Renal cortex interstitium (tissue), 11 donors: ENCODE measurements around the gene ACP2. TPM values are rescaled to one million over a fixed set of nuclear protein-coding genes. Genes with fewer than 3 reads are reported as not detected.
"Not testable (repeated sequence)": the region's sequence is repeated elsewhere in the genome, so short reads cannot be mapped to it uniquely, and the experiment has no call there.

ENCODE experiments used
- DNase-seq, 11 donors: peaks; one replicate each; pipeline ENCODE4 v3.0.0-alpha.2; 2013; ENCODE audit warnings: low read depth in 9 of 11, low spot score in 4 of 11; ENCODE audit errors: extremely low read depth in 1 of 11
- polyA plus RNA-seq, 3 donors: library from polyadenylated mRNA; unstranded; fragments of 120-200 nt; gene quantifications; one replicate each; pipeline ENCODE4 v1.2.1, GENCODE V29; 2013; ENCODE audit not compliant: insufficient read length in 3 of 3

Gene ACP2
- polyA plus RNA-seq, 3 donors: 52.4 to 57.8 (median 55.4) TPM

GRCh38 chr11:47220401-47220821 lies 28.2 kb downstream of the ACP2 start:
- DNase-seq: no peak

- DNase-seq: peak in 3 of 11 donors; percentile 13 to 31 (median 20)
Observed at GRCh38 chr11:47216121-47216798, 32.4 kb downstream of the ACP2 start.

- DNase-seq: peak in 3 of 11 donors; percentile 19 to 28 (median 21)
Observed at GRCh38 chr11:47215366-47215910, 33.2 kb downstream of the ACP2 start.

- peak in 7 of 11 donors; percentile 56 to 79 (median 65) for DNase-seq
Observed at GRCh38 chr11:47213950-47214565, 34.6 kb downstream of the ACP2 start.

- no peak for DNase-seq
Observed at GRCh38 chr11:47212938-47213337, 35.7 kb downstream of the ACP2 start.

- DNase-seq: no peak
Observed at GRCh38 chr11:47208628-47209027, 40.0 kb downstream of the ACP2 start.

GRCh38 chr11:47208008-47208552 lies 40.5 kb downstream of the ACP2 start:
- DNase-seq: not testable (repeated sequence)

- no peak for DNase-seq
Observed at GRCh38 chr11:47207459-47207858, 41.2 kb downstream of the ACP2 start.

GRCh38 chr11:47206577-47206976 lies 42.0 kb downstream of the ACP2 start:
- not testable (repeated sequence) for DNase-seq

GRCh38 chr11:47204637-47204989 lies 44.0 kb downstream of the ACP2 start:
- no peak for DNase-seq

- no peak for DNase-seq
Observed at GRCh38 chr11:47202576-47202975, 46.0 kb downstream of the ACP2 start.

GRCh38 chr11:47201015-47201414 lies 47.6 kb downstream of the ACP2 start:
- DNase-seq: no peak

- not testable (repeated sequence) for DNase-seq
Observed at GRCh38 chr11:47198161-47198560, 50.5 kb downstream of the ACP2 start.

- DNase-seq: no peak
Observed at GRCh38 chr11:47192111-47192510, 56.5 kb downstream of the ACP2 start.

- DNase-seq: not testable (repeated sequence)
Observed at GRCh38 chr11:47191137-47191536, 57.5 kb downstream of the ACP2 start.

Other genes with a start within 250 kb of the ACP2 start
- 10 to 100 TPM; 80.8 to 93.3 (median 88.9) TPM for gene ARFGAP2, start 71.9 kb downstream of the ACP2 start, polyA plus RNA-seq
- gene PACSIN3, start 62.4 kb downstream of the ACP2 start, polyA plus RNA-seq: 10 to 100 TPM; 25.9 to 43.6 (median 38.8) TPM
- gene DDB2, start 33.8 kb downstream of the ACP2 start, polyA plus RNA-seq: 10 to 100 TPM; 22.2 to 27.7 (median 22.9) TPM
- 10 to 100 TPM; 39.1 to 52.3 (median 47.5) TPM for gene NR1H3, start 9.2 kb upstream of the ACP2 start, polyA plus RNA-seq
- 10 to 100 TPM; 41.5 to 53.3 (median 47.2) TPM for gene MADD, start 21.3 kb upstream of the ACP2 start, polyA plus RNA-seq
- under 1 TPM in 2 of 3 donors, not detected in 1; 0.08 to 0.14 TPM for gene MYBPC3, start 103.9 kb upstream of the ACP2 start, polyA plus RNA-seq
- gene SPI1, start 129.7 kb upstream of the ACP2 start, polyA plus RNA-seq: 1 to 10 TPM; 2.8 to 5.2 (median 4.9) TPM
- gene SLC39A13, start 159.8 kb upstream of the ACP2 start, polyA plus RNA-seq: 10 to 100 TPM; 38.7 to 67.4 (median 55.8) TPM
- gene PSMC3, start 177.6 kb upstream of the ACP2 start, polyA plus RNA-seq: 100 to 1,000 TPM; 132 to 174 (median 160) TPM
- under 1 TPM; 0.11 to 0.52 (median 0.19) TPM for gene RAPSN, start 200.3 kb upstream of the ACP2 start, polyA plus RNA-seq